Measurements from ENCODE around the gene MICALL2.

MICALL2 gene

DNA sequence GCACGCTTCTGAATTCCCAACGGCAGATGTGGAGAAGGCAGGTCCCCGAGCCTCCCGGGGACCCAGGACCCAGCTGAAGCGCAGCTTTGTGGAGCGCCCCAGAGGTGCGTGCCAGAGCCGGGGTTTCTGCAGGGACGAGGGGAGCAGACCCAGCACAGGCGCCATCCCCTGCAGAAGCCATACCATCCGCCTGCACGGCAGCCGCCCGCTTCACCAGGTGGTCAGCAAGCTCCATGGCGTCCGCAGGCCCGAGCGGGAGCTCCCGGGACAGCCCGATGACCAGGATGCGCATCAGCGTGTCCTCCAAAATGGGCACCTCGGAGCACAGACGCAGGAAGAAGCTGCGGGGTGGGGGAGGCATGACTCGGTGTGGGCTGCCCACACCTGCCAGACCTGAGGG, 34.3 kb upstream of the MICALL2 start:
- peaks cover 0 to 83% of the 10 kb centered on the region in 2 experiments; a peak in 2 of 3 replicates for H3K36me3 ChIP-seq (ENCODE audit: control insufficient read depth in 2 of 2, insufficient read depth in 1 of 2, low read length in 2 of 2)
- no peak for TF ChIP-seq ZNF555 (tag by site-specific recombination; conservative IDR thresholded peaks at IDR 0.05)
- no peak for TF ChIP-seq ZNF202 (tag by site-specific recombination; IDR thresholded peaks at IDR 0.05; ENCODE audit: borderline replicate concordance)
- no peak for TF ChIP-seq ZNF23 (tag by site-specific recombination; IDR thresholded peaks at IDR 0.05; ENCODE audit: borderline replicate concordance)
- TF ChIP-seq, protein P1, sequence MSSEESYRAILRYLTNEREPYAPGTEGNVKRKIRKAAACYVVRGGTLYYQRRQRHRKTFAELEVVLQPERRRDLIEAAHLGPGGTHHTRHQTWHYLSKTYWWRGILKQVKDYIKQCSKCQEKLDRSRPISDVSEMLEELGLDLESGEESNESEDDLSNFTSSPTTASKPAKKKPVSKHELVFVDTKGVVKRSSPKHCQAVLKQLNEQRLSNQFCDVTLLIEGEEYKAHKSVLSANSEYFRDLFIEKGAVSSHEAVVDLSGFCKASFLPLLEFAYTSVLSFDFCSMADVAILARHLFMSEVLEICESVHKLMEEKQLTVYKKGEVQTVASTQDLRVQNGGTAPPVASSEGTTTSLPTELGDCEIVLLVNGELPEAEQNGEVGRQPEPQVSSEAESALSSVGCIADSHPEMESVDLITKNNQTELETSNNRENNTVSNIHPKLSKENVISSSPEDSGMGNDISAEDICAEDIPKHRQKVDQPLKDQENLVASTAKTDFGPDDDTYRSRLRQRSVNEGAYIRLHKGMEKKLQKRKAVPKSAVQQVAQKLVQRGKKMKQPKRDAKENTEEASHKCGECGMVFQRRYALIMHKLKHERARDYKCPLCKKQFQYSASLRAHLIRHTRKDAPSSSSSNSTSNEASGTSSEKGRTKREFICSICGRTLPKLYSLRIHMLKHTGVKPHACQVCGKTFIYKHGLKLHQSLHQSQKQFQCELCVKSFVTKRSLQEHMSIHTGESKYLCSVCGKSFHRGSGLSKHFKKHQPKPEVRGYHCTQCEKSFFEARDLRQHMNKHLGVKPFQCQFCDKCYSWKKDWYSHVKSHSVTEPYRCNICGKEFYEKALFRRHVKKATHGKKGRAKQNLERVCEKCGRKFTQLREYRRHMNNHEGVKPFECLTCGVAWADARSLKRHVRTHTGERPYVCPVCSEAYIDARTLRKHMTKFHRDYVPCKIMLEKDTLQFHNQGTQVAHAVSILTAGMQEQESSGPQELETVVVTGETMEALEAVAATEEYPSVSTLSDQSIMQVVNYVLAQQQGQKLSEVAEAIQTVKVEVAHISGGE (tag by site-specific recombination; conservative IDR thresholded peaks at IDR 0.05; ENCODE audit: low read depth): no peak
- TF ChIP-seq ZNF175 (tag by site-specific recombination; IDR thresholded peaks at IDR 0.05): no peak
- TF ChIP-seq ZNF239 (tag by site-specific recombination; IDR thresholded peaks at IDR 0.05): no peak
- TF ChIP-seq ZNF768 (tag by site-specific recombination; IDR thresholded peaks at IDR 0.05): no peak
- TF ChIP-seq, protein P2, sequence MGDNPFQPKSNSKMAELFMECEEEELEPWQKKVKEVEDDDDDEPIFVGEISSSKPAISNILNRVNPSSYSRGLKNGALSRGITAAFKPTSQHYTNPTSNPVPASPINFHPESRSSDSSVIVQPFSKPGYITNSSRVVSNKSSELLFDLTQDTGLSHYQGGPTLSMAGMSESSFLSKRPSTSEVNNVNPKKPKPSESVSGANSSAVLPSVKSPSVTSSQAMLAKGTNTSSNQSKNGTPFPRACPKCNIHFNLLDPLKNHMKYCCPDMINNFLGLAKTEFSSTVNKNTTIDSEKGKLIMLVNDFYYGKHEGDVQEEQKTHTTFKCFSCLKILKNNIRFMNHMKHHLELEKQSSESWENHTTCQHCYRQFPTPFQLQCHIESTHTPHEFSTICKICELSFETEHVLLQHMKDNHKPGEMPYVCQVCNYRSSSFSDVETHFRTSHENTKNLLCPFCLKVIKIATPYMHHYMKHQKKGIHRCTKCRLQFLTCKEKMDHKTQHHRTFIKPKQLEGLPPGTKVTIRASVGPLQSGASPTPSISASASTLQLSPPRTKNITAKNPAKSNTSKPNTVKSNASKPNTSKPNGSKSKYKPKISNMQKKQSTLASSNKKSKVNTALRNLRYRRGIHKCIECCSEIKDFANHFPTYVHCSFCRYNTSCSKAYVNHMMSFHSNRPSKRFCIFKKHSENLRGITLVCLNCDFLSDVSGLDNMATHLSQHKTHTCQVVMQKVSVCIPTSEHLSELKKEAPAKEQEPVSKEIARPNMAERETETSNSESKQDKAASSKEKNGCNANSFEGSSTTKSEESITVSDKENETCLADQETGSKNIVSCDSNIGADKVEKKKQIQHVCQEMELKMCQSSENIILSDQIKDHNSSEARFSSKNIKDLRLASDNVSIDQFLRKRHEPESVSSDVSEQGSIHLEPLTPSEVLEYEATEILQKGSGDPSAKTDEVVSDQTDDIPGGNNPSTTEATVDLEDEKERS (tag by site-specific recombination; IDR thresholded peaks at IDR 0.05): no peak
- no peak for TF ChIP-seq ZNF16 (tag by site-specific recombination; IDR thresholded peaks at IDR 0.05; ENCODE audit: low read depth)
- TF ChIP-seq ZNF157 (tag by site-specific recombination; IDR thresholded peaks at IDR 0.05): no peak
- no peak for TF ChIP-seq ZNF146 (tag by site-specific recombination; IDR thresholded peaks at IDR 0.05)
- TF ChIP-seq ZNF791 (tag by site-specific recombination; IDR thresholded peaks at IDR 0.05): no peak
- no peak for TF ChIP-seq ZNF10 (tag by site-specific recombination; IDR thresholded peaks at IDR 0.05)
- no peak for TF ChIP-seq ZNF366 (tag by site-specific recombination; conservative IDR thresholded peaks at IDR 0.05)
- no peak overlapping the region for H3K27ac ChIP-seq (ENCODE audit: extremely low read depth, low read depth, low read length)
- H3K4me1 ChIP-seq (ENCODE audit: control insufficient read depth, insufficient read depth, low read length): no peaks in the 10 kb centered on the region
- no peak overlapping the region for H3K4me3 ChIP-seq (ENCODE audit: low read depth, low read length)
- ChIA-PET CTCF (no interaction called here), POLR2A (no interaction called here)
- H3K9me3 ChIP-seq (ENCODE audit: control insufficient read depth, insufficient read depth, low read depth, low read length): no peaks in the 10 kb centered on the region

DNA sequence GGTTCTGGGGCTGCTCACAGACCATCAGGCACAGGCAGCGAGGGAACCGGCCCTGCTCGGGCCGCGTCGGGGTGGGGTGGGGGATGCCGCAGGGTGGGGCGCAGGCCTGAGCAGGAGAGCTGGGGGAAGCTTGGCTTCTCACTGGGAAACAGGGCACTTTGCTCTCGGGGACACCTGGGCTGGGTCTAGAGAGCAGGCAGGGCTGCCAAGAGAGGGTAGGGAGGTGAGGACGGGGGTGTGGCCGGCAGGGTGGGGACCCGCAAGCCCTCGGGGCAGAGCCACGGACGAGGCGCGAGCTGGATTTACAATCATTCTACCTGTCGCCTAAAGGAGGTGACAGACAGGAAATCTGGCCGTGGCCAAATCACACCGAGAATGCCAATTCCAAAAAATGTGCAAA, 33.9 kb upstream of the MICALL2 start:
- Histone ChIP-seq H3K27ac (ENCODE audit: extremely low read depth, low read depth, low read length) (no peak overlapping the region), H3K4me3 (ENCODE audit: low read depth, low read length) (no peak overlapping the region), H3K36me3 (ENCODE audit: control insufficient read depth in 2 of 2, insufficient read depth in 1 of 2, low read length in 2 of 2) (peaks cover 0 to 85% of the 10 kb centered on the region in 2 experiments; a peak in 2 of 3 replicates), H3K9me3 (ENCODE audit: control insufficient read depth, insufficient read depth, low read depth, low read length) (no peaks in the 10 kb centered on the region), H3K4me1 (ENCODE audit: control insufficient read depth, insufficient read depth, low read length) (no peaks in the 10 kb centered on the region)
- TF ChIP-seq, protein P3, sequence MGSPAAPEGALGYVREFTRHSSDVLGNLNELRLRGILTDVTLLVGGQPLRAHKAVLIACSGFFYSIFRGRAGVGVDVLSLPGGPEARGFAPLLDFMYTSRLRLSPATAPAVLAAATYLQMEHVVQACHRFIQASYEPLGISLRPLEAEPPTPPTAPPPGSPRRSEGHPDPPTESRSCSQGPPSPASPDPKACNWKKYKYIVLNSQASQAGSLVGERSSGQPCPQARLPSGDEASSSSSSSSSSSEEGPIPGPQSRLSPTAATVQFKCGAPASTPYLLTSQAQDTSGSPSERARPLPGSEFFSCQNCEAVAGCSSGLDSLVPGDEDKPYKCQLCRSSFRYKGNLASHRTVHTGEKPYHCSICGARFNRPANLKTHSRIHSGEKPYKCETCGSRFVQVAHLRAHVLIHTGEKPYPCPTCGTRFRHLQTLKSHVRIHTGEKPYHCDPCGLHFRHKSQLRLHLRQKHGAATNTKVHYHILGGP (tag by site-specific recombination; IDR thresholded peaks at IDR 0.05): no peak
- TF ChIP-seq ZNF843 (tag by site-specific recombination; IDR thresholded peaks at IDR 0.05): no peak
- no peak for TF ChIP-seq ZNF311 (tag by site-specific recombination; IDR thresholded peaks at IDR 0.05; ENCODE audit: borderline replicate concordance)
- no peak for TF ChIP-seq YY1 (tag by site-specific recombination; IDR thresholded peaks at IDR 0.05)
- TF ChIP-seq ZNF214 (tag by site-specific recombination; IDR thresholded peaks at IDR 0.05; ENCODE audit: borderline replicate concordance): no peak
- ChIA-PET CTCF (no interaction called here), POLR2A (no interaction called here)

All from HEK293 (cell line).